Fibroblast of lung (primary cell): ENCODE measurements around the gene ZNF396. TPM values are rescaled to one million over a fixed set of nuclear protein-coding genes. Genes with fewer than 3 reads are reported as not detected.
A peak's percentile ranks its signal among the peaks of the same experiment; 100 is the strongest.

ENCODE experiments used
- DNase-seq, 2 donors: peaks; one replicate each; pipeline versions ENCODE4 v3.0.0 to v3.0.0-alpha.2; 2010; ENCODE audit warnings: low read depth in 2 of 2
- H2AFZ ChIP-seq: 2 replicates; pipeline ENCODE4 v1.5.1; 2012; ENCODE audit warnings: low read length, control low read depth, inconsistent platforms
- H3K27ac ChIP-seq: 2 replicates; pipeline ENCODE4 v1.5.1; 2011; ENCODE audit warnings: low read length, control low read depth; ENCODE audit not compliant: insufficient read depth
- H3K27me3 ChIP-seq: 2 replicates; pipeline ENCODE4 v1.5.1; 2011; ENCODE audit warnings: mild to moderate bottlenecking, low read length; ENCODE audit not compliant: control insufficient read depth, insufficient read depth
- H3K36me3 ChIP-seq: 2 replicates; pipeline ENCODE4 v1.5.1; 2011; ENCODE audit warnings: low read length; ENCODE audit not compliant: control insufficient read depth, insufficient read depth
- H3K4me1 ChIP-seq: 2 replicates; pipeline ENCODE4 v1.5.1; 2011; ENCODE audit warnings: low read length; ENCODE audit not compliant: control insufficient read depth, insufficient read depth; ENCODE audit errors: extremely low read depth
- H3K4me2 ChIP-seq: 2 replicates; pipeline ENCODE4 v1.5.1; 2011; ENCODE audit warnings: low read length, control low read depth; ENCODE audit not compliant: insufficient read depth; ENCODE audit errors: extremely low read depth
- H3K4me3 ChIP-seq, 4 experiments: fragments of 200-600 bp in 1 of 4; sonication (generic) in 1 of 4; replicated peaks in 1 of 4; 2 replicates each; pipeline ENCODE4 v1.5.1; 2011 to 2016; ENCODE audit warnings: low read length in 4 of 4, low read depth in 3 of 4, mild to moderate bottlenecking in 3 of 4, control low read depth in 2 of 4, inconsistent platforms in 1 of 4, mixed read lengths in 1 of 4; ENCODE audit not compliant: insufficient read depth in 1 of 4; ENCODE audit errors: control extremely low read depth in 1 of 4
- H3K79me2 ChIP-seq: 2 replicates; pipeline ENCODE4 v1.5.1; 2012; ENCODE audit warnings: mild to moderate bottlenecking, low read length, inconsistent platforms; ENCODE audit not compliant: control insufficient read depth, insufficient read depth
- H3K9ac ChIP-seq: 2 replicates; pipeline ENCODE4 v1.5.1; 2011; ENCODE audit warnings: mild to moderate bottlenecking, low read length, control low read depth; ENCODE audit not compliant: insufficient read depth
- H3K9me3 ChIP-seq: 2 replicates; pipeline ENCODE4 v1.5.1; 2012; ENCODE audit warnings: low read depth, low read length; ENCODE audit not compliant: control insufficient read depth, insufficient read depth
- H4K20me1 ChIP-seq: 2 replicates; pipeline ENCODE4 v1.5.1; 2011; ENCODE audit warnings: low read length; ENCODE audit not compliant: control insufficient read depth, insufficient read depth; ENCODE audit errors: extremely low read depth
- EZH2 ChIP-seq: IDR thresholded peaks from 2 replicates; pipeline ENCODE4 v1.5.1; 2012; ENCODE audit warnings: low read length, control low read depth, mild to moderate bottlenecking; ENCODE audit errors: missing control alignments
- polyA plus RNA-seq, 2 donors: library from polyadenylated mRNA; depleted of rRNA in 1 of 2; stranded (reverse) in 1 of 2; unstranded in 1 of 2; fragments of >200 nt; gene quantifications; 2 replicates each; pipeline ENCODE4 v1.2.1, GENCODE V29; 2011 to 2012; ENCODE audit warnings: missing spikeins in 1 of 2
- total RNA-seq: library from RNA; depleted of rRNA; stranded (reverse); fragments of >200 nt; gene quantifications from 2 replicates; pipeline ENCODE4 v1.2.1, GENCODE V29; 2014
- TF ChIP-seq, protein P1 (sequence below), 2 donors: IDR thresholded peaks in 1 of 2; conservative IDR thresholded peaks in 1 of 2; 1 replicate in 1 of 2; 2 replicates in 1 of 2; pipeline ENCODE4 v1.5.1; 2011 to 2012; ENCODE audit warnings: low read length in 2 of 2, control low read depth in 1 of 2, inconsistent platforms in 1 of 2, low read depth in 1 of 2, mild to moderate bottlenecking in 1 of 2

ZNF396 gene
- total and polyA plus RNA-seq, 2 donors (not counting 1 experiment from before 2014, with no cell fraction given): 1.7 to 5.0 TPM

DNA sequence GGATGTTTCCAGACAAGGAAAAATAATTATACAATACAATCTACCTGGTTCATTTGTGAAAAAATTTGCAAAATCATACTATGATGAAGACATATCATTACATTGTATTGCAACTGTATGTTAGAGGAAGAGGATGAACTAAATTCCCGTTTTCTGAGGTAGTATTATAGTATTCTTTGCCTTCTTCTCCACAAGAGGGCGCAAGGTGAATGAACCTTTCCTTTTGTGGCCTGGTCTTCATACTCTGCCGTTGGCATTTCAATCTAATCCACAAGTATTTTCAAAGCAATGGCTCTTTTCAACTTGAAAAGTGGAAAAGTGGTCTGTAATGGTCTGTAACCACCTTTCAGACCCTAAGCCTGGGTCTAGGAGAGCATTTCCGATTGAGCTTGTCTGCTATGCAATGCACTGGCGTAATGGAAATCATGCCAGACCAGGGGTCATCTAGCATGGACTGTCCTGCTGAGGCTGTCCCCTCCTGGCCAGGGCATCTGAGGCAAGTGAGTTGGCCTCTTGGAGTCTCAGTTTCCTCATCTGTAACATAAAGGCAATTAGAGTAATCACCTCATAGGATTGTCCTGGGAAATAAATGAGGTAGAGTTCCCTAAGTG, 30.8 kb upstream of the ZNF396 start:
- Histone ChIP-seq H3K36me3 (no peaks in the 10 kb centered on the region), H3K27ac (no peak overlapping the region), H3K4me2 (no peak overlapping the region), H3K79me2 (no peaks in the 10 kb centered on the region), H2AFZ (no peak overlapping the region), H3K4me1 (no peaks in the 10 kb centered on the region), H3K9me3 (no peaks in the 10 kb centered on the region), H3K4me3 (no peak overlapping the region), H3K9ac (no peak overlapping the region), H3K27me3 (peaks cover 2% of the 10 kb centered on the region), H4K20me1 (no peaks in the 10 kb centered on the region)
- TF ChIP-seq EZH2: no peak
- TF ChIP-seq, protein P1, sequence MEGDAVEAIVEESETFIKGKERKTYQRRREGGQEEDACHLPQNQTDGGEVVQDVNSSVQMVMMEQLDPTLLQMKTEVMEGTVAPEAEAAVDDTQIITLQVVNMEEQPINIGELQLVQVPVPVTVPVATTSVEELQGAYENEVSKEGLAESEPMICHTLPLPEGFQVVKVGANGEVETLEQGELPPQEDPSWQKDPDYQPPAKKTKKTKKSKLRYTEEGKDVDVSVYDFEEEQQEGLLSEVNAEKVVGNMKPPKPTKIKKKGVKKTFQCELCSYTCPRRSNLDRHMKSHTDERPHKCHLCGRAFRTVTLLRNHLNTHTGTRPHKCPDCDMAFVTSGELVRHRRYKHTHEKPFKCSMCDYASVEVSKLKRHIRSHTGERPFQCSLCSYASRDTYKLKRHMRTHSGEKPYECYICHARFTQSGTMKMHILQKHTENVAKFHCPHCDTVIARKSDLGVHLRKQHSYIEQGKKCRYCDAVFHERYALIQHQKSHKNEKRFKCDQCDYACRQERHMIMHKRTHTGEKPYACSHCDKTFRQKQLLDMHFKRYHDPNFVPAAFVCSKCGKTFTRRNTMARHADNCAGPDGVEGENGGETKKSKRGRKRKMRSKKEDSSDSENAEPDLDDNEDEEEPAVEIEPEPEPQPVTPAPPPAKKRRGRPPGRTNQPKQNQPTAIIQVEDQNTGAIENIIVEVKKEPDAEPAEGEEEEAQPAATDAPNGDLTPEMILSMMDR (conservative IDR thresholded peaks at IDR 0.05 in 1 of 2, IDR thresholded peaks at IDR 0.05 in 1 of 2; ENCODE audit: low read depth in 1 of 2, low read length in 2 of 2): peak; percentile 71 to 74
- DNase-seq: peak; percentile 55 to 81

DNA sequence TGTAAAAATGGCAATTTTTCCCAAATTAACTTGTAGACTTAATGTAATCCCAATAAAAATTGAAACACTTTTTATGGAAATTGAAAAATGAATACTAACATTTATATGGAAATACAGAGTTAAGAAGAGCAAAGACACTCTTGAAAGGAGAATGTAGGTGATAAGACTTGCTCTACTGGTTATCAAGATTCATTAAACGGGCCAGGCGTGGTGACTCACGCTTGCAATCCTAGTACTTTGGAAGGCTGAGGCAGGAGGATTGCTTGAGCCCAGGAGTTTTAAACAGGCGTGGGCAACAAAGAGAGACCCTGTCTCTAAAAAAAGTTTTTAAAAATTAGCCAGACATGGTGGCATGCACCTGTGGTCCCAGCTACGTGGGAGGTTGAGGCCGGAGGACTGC, 29.5 kb upstream of the ZNF396 start:
- H3K9me3 ChIP-seq: no peaks in the 10 kb centered on the region
- H3K79me2 ChIP-seq: no peaks in the 10 kb centered on the region
- no peak overlapping the region for H3K27ac ChIP-seq
- no peak for TF ChIP-seq EZH2
- TF ChIP-seq, protein P1 (conservative IDR thresholded peaks at IDR 0.05 in 1 of 2, IDR thresholded peaks at IDR 0.05 in 1 of 2; ENCODE audit: low read depth in 1 of 2, low read length in 2 of 2): no peak
- no peaks in the 10 kb centered on the region for H4K20me1 ChIP-seq
- no peak for DNase-seq
- H3K36me3 ChIP-seq: no peaks in the 10 kb centered on the region
- no peak overlapping the region for H3K9ac ChIP-seq
- H3K27me3 ChIP-seq: peaks cover 2% of the 10 kb centered on the region
- no peak overlapping the region for H3K4me2 ChIP-seq
- no peak overlapping the region for H3K4me3 ChIP-seq
- no peak overlapping the region for H2AFZ ChIP-seq
- no peaks in the 10 kb centered on the region for H3K4me1 ChIP-seq

DNA sequence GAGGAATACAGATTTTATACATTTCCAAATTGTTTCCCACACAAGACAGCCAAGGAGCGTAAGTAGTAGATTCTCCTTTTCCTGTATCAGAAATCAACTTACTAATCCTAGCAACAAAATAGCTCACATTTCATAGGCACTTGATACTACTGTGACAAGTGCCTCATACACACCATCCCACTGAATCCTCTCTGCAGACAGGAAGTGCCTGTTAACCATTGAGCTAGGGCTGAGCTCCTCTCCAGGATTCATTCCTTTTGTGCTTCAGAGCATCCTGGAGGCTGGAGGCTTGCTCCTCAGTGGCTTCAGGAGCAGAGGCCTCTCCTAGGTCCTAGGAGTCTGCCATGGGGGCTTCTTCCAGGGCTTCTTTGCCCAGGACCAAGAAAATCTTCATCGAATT, 20.8 kb upstream of the ZNF396 start:
- Histone ChIP-seq H3K9me3 (no peaks in the 10 kb centered on the region), H4K20me1 (no peaks in the 10 kb centered on the region), H3K4me3 (no peak overlapping the region), H3K36me3 (no peaks in the 10 kb centered on the region), H3K4me2 (no peak overlapping the region), H3K27me3 (no peaks in the 10 kb centered on the region), H3K27ac (no peak overlapping the region), H3K9ac (no peak overlapping the region), H3K79me2 (no peaks in the 10 kb centered on the region), H3K4me1 (no peaks in the 10 kb centered on the region), H2AFZ (no peak overlapping the region)
- DNase-seq: no peak
- no peak for TF ChIP-seq EZH2
- TF ChIP-seq, protein P1 (conservative IDR thresholded peaks at IDR 0.05 in 1 of 2, IDR thresholded peaks at IDR 0.05 in 1 of 2; ENCODE audit: low read depth in 1 of 2, low read length in 2 of 2): no peak
